ENCODE measurements around the gene NPTX1.

NPTX1 gene

GRCh38 chr17:80475910-80476876 is at the start of gene NPTX1:
TSS of gene NPTX1 (minus strand) at chr17:80476607. CDS start at chr17:80476446, 161 bp downstream.
- peak within 1 kb of the TSS; percentile 66 for H3K4me2 ChIP-seq (ENCODE audit: low read length)
- H3K9me3 ChIP-seq (ENCODE audit: control insufficient read depth, low read length) = no peaks in the 10 kb centered on the region
- peaks cover 23% of the 10 kb centered on the region for H3K27me3 ChIP-seq (ENCODE audit: control insufficient read depth, insufficient read depth, low read length)
- no peak for TF ChIP-seq CTCF (IDR thresholded peaks at IDR 0.05)
- no peaks in the 10 kb centered on the region for H3K36me3 ChIP-seq (ENCODE audit: control insufficient read depth, insufficient read depth, low read length)
- H3K4me3 ChIP-seq (ENCODE audit: low read depth, low read length) = no peak within 1 kb of the TSS
- H2AFZ ChIP-seq = peak within 1 kb of the TSS; percentile 69
- H3K27ac ChIP-seq = no peak within 1 kb of the TSS
- no peaks in the 10 kb centered on the region for H3K4me1 ChIP-seq
- no peak within 1 kb of the TSS for H3K9ac ChIP-seq
- H3K79me2 ChIP-seq = no peaks in the 10 kb centered on the region

- no peak overlapping the region for H3K9ac ChIP-seq
- no peak for TF ChIP-seq CTCF (IDR thresholded peaks at IDR 0.05)
- H3K9me3 ChIP-seq (ENCODE audit: control insufficient read depth, low read length) = no peaks in the 10 kb centered on the region
- H3K4me1 ChIP-seq = no peaks in the 10 kb centered on the region
- H3K27me3 ChIP-seq (ENCODE audit: control insufficient read depth, insufficient read depth, low read length) = no peaks in the 10 kb centered on the region
- no peak overlapping the region for H3K27ac ChIP-seq
- H3K79me2 ChIP-seq = no peaks in the 10 kb centered on the region
- no peaks in the 10 kb centered on the region for H3K36me3 ChIP-seq (ENCODE audit: control insufficient read depth, insufficient read depth, low read length)
- no peak overlapping the region for H3K4me2 ChIP-seq (ENCODE audit: low read length)
- H3K4me3 ChIP-seq (ENCODE audit: low read depth, low read length) = no peak overlapping the region
- no peak overlapping the region for H2AFZ ChIP-seq
These were observed 47.7 kb upstream of the NPTX1 start for GRCh38 chr17:80523956-80524712.

- no peak overlapping the region for H3K9ac ChIP-seq
- H3K4me3 ChIP-seq (ENCODE audit: low read depth, low read length) = no peak overlapping the region
- no peak overlapping the region for H3K27ac ChIP-seq
- H2AFZ ChIP-seq = no peak overlapping the region
- H3K4me1 ChIP-seq = no peaks in the 10 kb centered on the region
- no peaks in the 10 kb centered on the region for H3K9me3 ChIP-seq (ENCODE audit: control insufficient read depth, low read length)
- no peaks in the 10 kb centered on the region for H3K79me2 ChIP-seq
- TF ChIP-seq CTCF (IDR thresholded peaks at IDR 0.05) = no peak
- H3K4me2 ChIP-seq (ENCODE audit: low read length) = no peak overlapping the region
- no peaks in the 10 kb centered on the region for H3K27me3 ChIP-seq (ENCODE audit: control insufficient read depth, insufficient read depth, low read length)
- H3K36me3 ChIP-seq (ENCODE audit: control insufficient read depth, insufficient read depth, low read length) = no peaks in the 10 kb centered on the region
These were observed 46.8 kb upstream of the NPTX1 start for GRCh38 chr17:80523054-80523744.

- no peaks in the 10 kb centered on the region for H3K4me1 ChIP-seq
- no peaks in the 10 kb centered on the region for H3K9me3 ChIP-seq (ENCODE audit: control insufficient read depth, low read length)
- no peaks in the 10 kb centered on the region for H3K36me3 ChIP-seq (ENCODE audit: control insufficient read depth, insufficient read depth, low read length)
- H2AFZ ChIP-seq = no peak overlapping the region
- H3K4me2 ChIP-seq (ENCODE audit: low read length) = no peak overlapping the region
- H3K27ac ChIP-seq = no peak overlapping the region
- no peaks in the 10 kb centered on the region for H3K27me3 ChIP-seq (ENCODE audit: control insufficient read depth, insufficient read depth, low read length)
- H3K79me2 ChIP-seq = no peaks in the 10 kb centered on the region
- H3K9ac ChIP-seq = no peak overlapping the region
- no peak for TF ChIP-seq CTCF (IDR thresholded peaks at IDR 0.05)
- no peak overlapping the region for H3K4me3 ChIP-seq (ENCODE audit: low read depth, low read length)
These were observed 44.5 kb upstream of the NPTX1 start for GRCh38 chr17:80520810-80521455.
